Measurements from ENCODE around the gene FGF7. TPM values are rescaled to one million over a fixed set of nuclear protein-coding genes. Genes with fewer than 3 reads are reported as not detected.

FGF7 gene
- total and polyA plus RNA-seq, 2 of the 8 experiments (the other 6 are each of a cell fraction or from before 2014, with no cell fraction given), result not detected

GRCh38 chr15:49462232-49462844 lies 39.3 kb downstream of the FGF7 start:
- Histone ChIP-seq H3K4me2 (ENCODE audit: insufficient read depth in 1 of 2, low read depth in 2 of 2, low read length in 2 of 2) (no peak overlapping the region), H3K4me1 (replicated peaks in 1 of 4; ENCODE audit: control insufficient read depth in 3 of 4, insufficient read depth in 4 of 4, low read length in 3 of 4) (no peaks in the 10 kb centered on the region), H2AFZ (ENCODE audit: low read length) (no peak overlapping the region), H2BK15ac (ENCODE audit: low read length) (no peak overlapping the region), H3K79me1 (ENCODE audit: low read depth, low read length) (no peaks in the 10 kb centered on the region), H4K5ac (ENCODE audit: insufficient read length, low read depth, low read length) (no peak overlapping the region), H3K9me3 (ENCODE audit: insufficient read depth in 2 of 2, low read depth in 1 of 2, low read length in 1 of 2) (no peaks in the 10 kb centered on the region), H4K91ac (replicated peaks; ENCODE audit: insufficient read length, low read length) (no peak overlapping the region), H3K56ac (replicated peaks; ENCODE audit: insufficient read length, low read depth, low read length) (no peak overlapping the region), H3K4ac (replicated peaks; ENCODE audit: insufficient read length, low read depth, low read length) (no peak overlapping the region), H2BK120ac (replicated peaks; ENCODE audit: low read depth, low read length) (no peak overlapping the region), H2BK5ac (ENCODE audit: low read depth, low read length) (no peak overlapping the region), H3K79me2 (ENCODE audit: control insufficient read depth in 1 of 2, insufficient read depth in 2 of 2, low read length in 2 of 2) (no peaks in the 10 kb centered on the region), H4K8ac (ENCODE audit: extremely low read depth, insufficient read depth, low read length) (no peak overlapping the region), H3K36me3 (ENCODE audit: control insufficient read depth in 2 of 4, insufficient read depth in 4 of 4, low read length in 3 of 4) (no peaks in the 10 kb centered on the region), H3K9ac (replicated peaks in 1 of 4; ENCODE audit: extremely low read depth in 1 of 4, low read depth in 3 of 4, low read length in 3 of 4) (no peak overlapping the region), H2AK5ac (ENCODE audit: low read depth, low read length) (no peak overlapping the region), H3K27me3 (replicated peaks in 1 of 4; ENCODE audit: control insufficient read depth in 3 of 4, extremely low read depth in 1 of 4, insufficient read depth in 3 of 4, low read length in 3 of 4) (no peaks in the 10 kb centered on the region), H4K20me1 (replicated peaks in 1 of 2; ENCODE audit: control insufficient read depth in 1 of 2, insufficient read depth in 2 of 2, low read length in 2 of 2) (no peaks in the 10 kb centered on the region), H3K4me3 (ENCODE audit: extremely low read depth in 1 of 4, insufficient read depth in 2 of 4, low read depth in 3 of 4, low read length in 4 of 4) (no peak overlapping the region), H3K14ac (ENCODE audit: insufficient read length) (no peak overlapping the region), H2BK12ac (ENCODE audit: low read depth, low read length) (no peak overlapping the region), H3K18ac (ENCODE audit: extremely low read depth, low read length) (no peak overlapping the region), H3K23me2 (ENCODE audit: low read depth, low read length) (no peaks in the 10 kb centered on the region), H2BK20ac (ENCODE audit: low read length) (no peak overlapping the region), H3K27ac (ENCODE audit: low read depth, low read length) (no peak overlapping the region), H3K23ac (ENCODE audit: insufficient read length) (no peak overlapping the region)
- ChIA-PET POLR2A (ENCODE audit: partially characterized antibody) (no interaction called here), CTCF (ENCODE audit: partially characterized antibody) (interaction anchor here (0.7 to 2.6 kb wide), 3 partner anchors 9 to 590 kb away, joined by 3 to 17 read pairs (median 4); no protein-coding TSS in a partner anchor)
- WGBS, 2 experiments (ENCODE audit: extremely low coverage in 1 of 2, insufficient coverage in 1 of 2, insufficient read length in 1 of 2, insufficient replicate concordance in 2 of 2, low coverage in 1 of 2, low lambda C conversion rate in 2 of 2, missing lambda C conversion rate in 1 of 2), result 95% methylated on average over 2 of the region's 2 CpGs; no CpG with 5 or more reads in 1 of the 2 experiments
- no peak for DNase-seq (ENCODE audit: low read depth in 1 of 2, low spot score in 2 of 2)
- FAIRE-seq, result no peak
- TF ChIP-seq POU5F1 (IDR thresholded peaks at IDR 0.05; ENCODE audit: low read depth, low read length) (no peak), JUND (IDR thresholded peaks at IDR 0.05; ENCODE audit: low read length) (no peak), TEAD4 (IDR thresholded peaks at IDR 0.05; ENCODE audit: low read depth, low read length) (no peak), USF2 (IDR thresholded peaks at IDR 0.05; ENCODE audit: low read length) (no peak), RFX5 (IDR thresholded peaks at IDR 0.05; ENCODE audit: borderline replicate concordance, low read depth, low read length) (no peak), YY1 (IDR thresholded peaks at IDR 0.05; ENCODE audit: low read depth, low read length) (no peak), HDAC2 (IDR thresholded peaks at IDR 0.05; ENCODE audit: borderline replicate concordance in 1 of 2, low read depth in 2 of 2, low read length in 2 of 2) (no peak), RBBP5 (IDR thresholded peaks at IDR 0.05; ENCODE audit: borderline replicate concordance, low read depth, low read length) (no peak), NRF1 (IDR thresholded peaks at IDR 0.05; ENCODE audit: low read depth, low read length) (no peak), ASH2L (IDR thresholded peaks at IDR 0.05; ENCODE audit: low read length) (no peak), NANOG (IDR thresholded peaks at IDR 0.05; ENCODE audit: insufficient read depth, low read depth, low read length, poor library complexity, severe bottlenecking) (no peak), CHD2 (IDR thresholded peaks at IDR 0.05; ENCODE audit: low read length) (no peak)

Data from H1 (cell line).